ENCODE results near the gene MON1B. TPM values are rescaled to one million over a fixed set of nuclear protein-coding genes. Genes with fewer than 3 reads are reported as not detected.
A peak's percentile ranks its signal among the peaks of the same experiment; 100 is the strongest.

The MON1B gene
- total and polyA plus RNA-seq, 7 experiments from 2014 or later, result 30.7 to 87.2 (median 62.3) TPM

GRCh38 chr16:77208382-77208781 is 17.4 kb downstream of the MON1B start:
- H3K36me3 Mint-ChIP-seq, result no peaks in the 10 kb centered on the region
- ChIA-PET CTCF (no interaction called here), POLR2A (no interaction called here)
- ATAC-seq (no peak), DNase-seq (no peak)
- peaks cover 0 to 2% of the 10 kb centered on the region in 2 donors for H3K4me1 ChIP-seq (ENCODE audit: control insufficient read depth in 2 of 2, insufficient read depth in 2 of 2, low read length in 2 of 2)
- H3K36me3 ChIP-seq (ENCODE audit: control insufficient read depth in 2 of 3, insufficient read depth in 3 of 3, low read length in 3 of 3), result peaks cover 0 to 7% (median 0%) of the 10 kb centered on the region in 3 experiments
- no peak overlapping the region for H3K27ac ChIP-seq (ENCODE audit: low read depth, low read length)
- H3K27ac Mint-ChIP-seq, result no peak overlapping the region
- no peak overlapping the region for H3K4me3 Mint-ChIP-seq
- no peak overlapping the region for H3K4me3 ChIP-seq (ENCODE audit: low read length)
- peaks cover 0 to 3% (median 0%) of the 10 kb centered on the region in 11 donors for H3K9me3 Mint-ChIP-seq
- H3K27me3 ChIP-seq (ENCODE audit: control insufficient read depth in 2 of 2, insufficient read depth in 2 of 2, low read length in 2 of 2), result no peaks in the 10 kb centered on the region
- intact Hi-C loops (cut with micrococcal nuclease), result no loop called here
- no peaks in the 10 kb centered on the region for H3K9me3 ChIP-seq (ENCODE audit: control insufficient read depth in 2 of 3, low read length in 3 of 3)
- peaks cover 2 to 10% (median 9%) of the 10 kb centered on the region in 7 donors for H3K4me1 Mint-ChIP-seq
- peaks cover 0 to 5% (median 0%) of the 10 kb centered on the region in 5 donors for H3K27me3 Mint-ChIP-seq

- H3K36me3 ChIP-seq (ENCODE audit: control insufficient read depth in 2 of 3, insufficient read depth in 3 of 3, low read length in 3 of 3), result peaks cover 0 to 7% (median 0%) of the 10 kb centered on the region in 3 experiments
- ChIA-PET POLR2A (interaction anchor here (1.0 to 3.3 kb wide), 6 partner anchors 11 to 1563 kb away, joined by 3 to 30 read pairs (median 3); partner anchors contain the start of gene MON1B), CTCF (interaction anchor here (0.6 kb wide), 1 partner anchor 760 kb away, joined by 5 read pairs; no protein-coding TSS in a partner anchor)
- peak overlapping the region; percentile 83 to 92 (median 88) for H3K4me3 Mint-ChIP-seq
- intact Hi-C loops (cut with micrococcal nuclease), result loop anchor here (1.0 to 2.0 kb wide), 5 partner anchors 22 to 887 kb away; partner anchors contain the start of genes NUDT7 (in 2 of the 2) and WWOX (in 1 of the 2)
- peaks cover 0 to 3% (median 0%) of the 10 kb centered on the region in 11 donors for H3K9me3 Mint-ChIP-seq
- peaks cover 0 to 4% of the 10 kb centered on the region in 2 donors for H3K4me1 ChIP-seq (ENCODE audit: control insufficient read depth in 2 of 2, insufficient read depth in 2 of 2, low read length in 2 of 2)
- peak; percentile 86 for ATAC-seq
- peaks cover 0 to 5% (median 0%) of the 10 kb centered on the region in 5 donors for H3K27me3 Mint-ChIP-seq
- H3K27ac ChIP-seq (ENCODE audit: low read depth, low read length), result peak overlapping the region; percentile 85
- peaks cover 8 to 15% (median 14%) of the 10 kb centered on the region in 7 donors for H3K4me1 Mint-ChIP-seq
- no peaks in the 10 kb centered on the region for H3K36me3 Mint-ChIP-seq
- peak overlapping the region; percentile 56 to 92 (median 81) for H3K27ac Mint-ChIP-seq
- H3K27me3 ChIP-seq (ENCODE audit: control insufficient read depth in 2 of 2, insufficient read depth in 2 of 2, low read length in 2 of 2), result no peaks in the 10 kb centered on the region
- H3K4me3 ChIP-seq (ENCODE audit: low read length), result peak overlapping the region; percentile 69
- no peaks in the 10 kb centered on the region for H3K9me3 ChIP-seq (ENCODE audit: control insufficient read depth in 2 of 3, low read length in 3 of 3)
- DNase-seq, result peak; percentile 57 to 84 (median 76)
These were observed 21.1 kb downstream of the MON1B start for GRCh38 chr16:77211880-77212740.

- Histone ChIP-seq H3K4me1 (ENCODE audit: control insufficient read depth in 2 of 2, insufficient read depth in 2 of 2, low read length in 2 of 2) (peaks cover 0 to 4% of the 10 kb centered on the region in 2 donors), H3K27me3 (ENCODE audit: control insufficient read depth in 2 of 2, insufficient read depth in 2 of 2, low read length in 2 of 2) (no peaks in the 10 kb centered on the region), H3K4me3 (ENCODE audit: low read length) (peak overlapping the region; percentile 69), H3K27ac (ENCODE audit: low read depth, low read length) (peak overlapping the region; percentile 85), H3K9me3 (ENCODE audit: control insufficient read depth in 2 of 3, low read length in 3 of 3) (no peaks in the 10 kb centered on the region), H3K36me3 (ENCODE audit: control insufficient read depth in 2 of 3, insufficient read depth in 3 of 3, low read length in 3 of 3) (peaks cover 0 to 7% (median 0%) of the 10 kb centered on the region in 3 experiments)
- DNase-seq (peak; percentile 61 to 82 (median 76)), ATAC-seq (peak; percentile 85)
- Mint-ChIP-seq H3K9me3 (peaks cover 0 to 3% (median 0%) of the 10 kb centered on the region in 11 donors), H3K27me3 (peaks cover 0 to 5% (median 0%) of the 10 kb centered on the region in 5 donors), H3K36me3 (no peaks in the 10 kb centered on the region), H3K27ac (peak overlapping the region in 8 of 9 donors; percentile 43 to 88 (median 74)), H3K4me1 (peaks cover 8 to 15% (median 14%) of the 10 kb centered on the region in 7 donors), H3K4me3 (peak overlapping the region; percentile 82 to 92 (median 86))
- intact Hi-C loops (cut with micrococcal nuclease), result loop anchor here (1.0 to 2.0 kb wide), 5 partner anchors 23 to 886 kb away; partner anchors contain the start of genes NUDT7 (in 2 of the 2) and WWOX (in 1 of the 2)
- ChIA-PET POLR2A (interaction anchor here (1.0 to 3.3 kb wide), 6 partner anchors 12 to 1564 kb away, joined by 3 to 30 read pairs (median 3); partner anchors contain the start of gene MON1B), CTCF (no interaction called here)
These were observed 22.0 kb downstream of the MON1B start for GRCh38 chr16:77212741-77213541.

- H3K4me3 ChIP-seq (ENCODE audit: low read length), result peak overlapping the region; percentile 69
- no peaks in the 10 kb centered on the region for H3K36me3 Mint-ChIP-seq
- CTCF ChIA-PET, result interaction anchor here (1.1 kb wide), 1 partner anchor 10 kb away, joined by 3 read pairs; no protein-coding TSS in a partner anchor
- peak overlapping the region in 6 of 9 donors; percentile 53 to 86 (median 68) for H3K27ac Mint-ChIP-seq
- intact Hi-C loops (cut with micrococcal nuclease), result loop anchor here in 1 of 2 donors (2.0 kb wide), 1 partner anchor 509 kb away; the partner anchor contains the start of gene NUDT7
- H3K27me3 ChIP-seq (ENCODE audit: control insufficient read depth in 2 of 2, insufficient read depth in 2 of 2, low read length in 2 of 2), result no peaks in the 10 kb centered on the region
- H3K36me3 ChIP-seq (ENCODE audit: control insufficient read depth in 2 of 3, insufficient read depth in 3 of 3, low read length in 3 of 3), result peaks cover 0 to 7% (median 0%) of the 10 kb centered on the region in 3 experiments
- peaks cover 0 to 5% (median 0%) of the 10 kb centered on the region in 5 donors for H3K27me3 Mint-ChIP-seq
- H3K9me3 Mint-ChIP-seq, result peaks cover 0 to 3% (median 0%) of the 10 kb centered on the region in 11 donors
- H3K4me1 ChIP-seq (ENCODE audit: control insufficient read depth in 2 of 2, insufficient read depth in 2 of 2, low read length in 2 of 2), result peaks cover 0 to 4% of the 10 kb centered on the region in 2 donors
- POLR2A ChIA-PET, result interaction anchor here (1.7 to 3.3 kb wide), 2 partner anchors 20 to 24 kb away, joined by 5 to 30 read pairs; partner anchors contain the start of gene MON1B
- ATAC-seq (no peak), DNase-seq (no peak)
- H3K4me3 Mint-ChIP-seq, result peak overlapping the region; percentile 82 to 92 (median 86)
- peaks cover 8 to 15% (median 14%) of the 10 kb centered on the region in 7 donors for H3K4me1 Mint-ChIP-seq
- H3K9me3 ChIP-seq (ENCODE audit: control insufficient read depth in 2 of 3, low read length in 3 of 3), result no peaks in the 10 kb centered on the region
- peak overlapping the region; percentile 85 for H3K27ac ChIP-seq (ENCODE audit: low read depth, low read length)
These were observed 22.6 kb downstream of the MON1B start for GRCh38 chr16:77213542-77214106.

- no peak for ATAC-seq
- H3K4me1 ChIP-seq (ENCODE audit: control insufficient read depth in 2 of 2, insufficient read depth in 2 of 2, low read length in 2 of 2), result peaks cover 0 to 4% of the 10 kb centered on the region in 2 donors
- Mint-ChIP-seq H3K36me3 (no peaks in the 10 kb centered on the region), H3K27ac (peak overlapping the region in 1 of 9 donors; percentile 33), H3K4me3 (peak overlapping the region in 7 of 10 donors; percentile 15 to 92 (median 83)), H3K9me3 (peaks cover 0 to 3% (median 0%) of the 10 kb centered on the region in 11 donors), H3K4me1 (peaks cover 8 to 15% (median 14%) of the 10 kb centered on the region in 7 donors), H3K27me3 (peaks cover 0 to 5% (median 0%) of the 10 kb centered on the region in 5 donors)
- H3K27ac ChIP-seq (ENCODE audit: low read depth, low read length), result no peak overlapping the region
- H3K9me3 ChIP-seq (ENCODE audit: control insufficient read depth in 2 of 3, low read length in 3 of 3), result no peaks in the 10 kb centered on the region
- CTCF ChIA-PET, result interaction anchor here (1.1 kb wide), 1 partner anchor 9 kb away, joined by 3 read pairs; no protein-coding TSS in a partner anchor
- intact Hi-C loops (cut with micrococcal nuclease), result no loop called here
- POLR2A ChIA-PET, result no interaction called here
- no peaks in the 10 kb centered on the region for H3K27me3 ChIP-seq (ENCODE audit: control insufficient read depth in 2 of 2, insufficient read depth in 2 of 2, low read length in 2 of 2)
- H3K36me3 ChIP-seq (ENCODE audit: control insufficient read depth in 2 of 3, insufficient read depth in 3 of 3, low read length in 3 of 3), result peaks cover 0 to 7% (median 0%) of the 10 kb centered on the region in 3 experiments
- DNase-seq, result no peak
- H3K4me3 ChIP-seq (ENCODE audit: low read length), result no peak overlapping the region
These were observed 23.6 kb downstream of the MON1B start for GRCh38 chr16:77214411-77215138.

Measured in naive thymus-derived CD4-positive, alpha-beta T cell (primary cell).